GM12874 (cell line): ENCODE measurements around the gene CPED1.

ENCODE experiments used
- TF ChIP-seq, protein P1 (sequence below): IDR thresholded peaks from 2 replicates; pipeline ENCODE4 v1.5.1; 2011; ENCODE audit warnings: low read depth, mild to moderate bottlenecking, control low read depth, low read length, moderate library complexity; ENCODE audit not compliant: insufficient read depth

The CPED1 gene

DNA sequence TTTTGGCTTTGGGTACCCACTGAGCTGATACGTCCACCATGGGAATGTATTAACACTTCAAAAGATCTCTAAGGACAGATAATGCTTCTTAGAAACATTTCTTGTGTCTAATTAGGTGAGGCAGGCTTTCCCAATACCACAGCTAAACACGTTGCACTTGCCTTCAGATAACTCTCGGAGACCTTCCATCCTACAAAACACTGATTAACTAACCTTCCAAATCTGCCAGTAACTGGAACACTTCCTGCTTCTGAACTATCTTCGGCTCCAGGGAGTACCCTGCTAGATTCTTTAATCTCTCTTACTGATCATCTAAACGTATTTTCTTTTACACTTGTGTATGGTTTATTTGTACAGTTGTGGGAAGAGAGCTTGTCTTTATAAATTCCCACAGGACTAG, 339.2 kb downstream of the CPED1 start:
- TF ChIP-seq, protein P1, sequence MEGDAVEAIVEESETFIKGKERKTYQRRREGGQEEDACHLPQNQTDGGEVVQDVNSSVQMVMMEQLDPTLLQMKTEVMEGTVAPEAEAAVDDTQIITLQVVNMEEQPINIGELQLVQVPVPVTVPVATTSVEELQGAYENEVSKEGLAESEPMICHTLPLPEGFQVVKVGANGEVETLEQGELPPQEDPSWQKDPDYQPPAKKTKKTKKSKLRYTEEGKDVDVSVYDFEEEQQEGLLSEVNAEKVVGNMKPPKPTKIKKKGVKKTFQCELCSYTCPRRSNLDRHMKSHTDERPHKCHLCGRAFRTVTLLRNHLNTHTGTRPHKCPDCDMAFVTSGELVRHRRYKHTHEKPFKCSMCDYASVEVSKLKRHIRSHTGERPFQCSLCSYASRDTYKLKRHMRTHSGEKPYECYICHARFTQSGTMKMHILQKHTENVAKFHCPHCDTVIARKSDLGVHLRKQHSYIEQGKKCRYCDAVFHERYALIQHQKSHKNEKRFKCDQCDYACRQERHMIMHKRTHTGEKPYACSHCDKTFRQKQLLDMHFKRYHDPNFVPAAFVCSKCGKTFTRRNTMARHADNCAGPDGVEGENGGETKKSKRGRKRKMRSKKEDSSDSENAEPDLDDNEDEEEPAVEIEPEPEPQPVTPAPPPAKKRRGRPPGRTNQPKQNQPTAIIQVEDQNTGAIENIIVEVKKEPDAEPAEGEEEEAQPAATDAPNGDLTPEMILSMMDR = no peak

DNA sequence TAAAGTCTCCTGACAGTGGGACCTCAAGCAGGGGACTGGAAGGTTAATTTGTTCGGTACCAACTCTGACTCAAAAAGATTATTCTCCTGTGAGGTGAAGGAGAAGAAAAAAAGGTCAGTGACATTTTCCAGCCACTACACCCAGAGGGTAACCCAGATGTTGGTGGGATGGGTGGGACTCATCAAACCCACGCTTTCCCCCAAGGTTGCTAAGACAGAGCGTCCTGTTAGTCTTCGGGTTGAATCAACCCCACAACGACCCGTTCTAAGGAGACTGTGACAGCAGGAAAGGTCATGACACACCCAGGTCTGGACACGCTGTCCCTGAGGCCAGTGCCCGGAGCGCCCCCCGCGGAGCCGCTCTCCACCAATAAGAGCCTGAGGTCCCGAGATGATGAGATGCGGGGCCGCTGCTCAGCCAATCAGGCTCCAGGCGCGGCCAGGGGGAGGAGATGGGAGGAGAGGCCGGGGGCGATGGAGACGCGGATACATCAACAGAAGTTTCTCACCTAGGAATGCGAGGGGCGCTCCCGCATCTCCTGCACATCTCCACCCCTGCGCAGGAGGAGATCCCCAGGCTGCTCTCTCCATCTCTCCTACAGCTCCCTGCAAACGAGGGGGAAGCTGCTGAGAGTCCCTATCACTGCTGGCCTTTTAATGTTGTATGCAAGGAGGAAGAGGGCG, 340.1 kb downstream of the CPED1 start, which contains the start of gene WNT16:
WNT16 (plus strand) TSS at position 493 of the 683 bp plus-strand sequence. CDS start 293 bp downstream, outside the sequence.
- TF ChIP-seq, protein P1 = no peak

DNA sequence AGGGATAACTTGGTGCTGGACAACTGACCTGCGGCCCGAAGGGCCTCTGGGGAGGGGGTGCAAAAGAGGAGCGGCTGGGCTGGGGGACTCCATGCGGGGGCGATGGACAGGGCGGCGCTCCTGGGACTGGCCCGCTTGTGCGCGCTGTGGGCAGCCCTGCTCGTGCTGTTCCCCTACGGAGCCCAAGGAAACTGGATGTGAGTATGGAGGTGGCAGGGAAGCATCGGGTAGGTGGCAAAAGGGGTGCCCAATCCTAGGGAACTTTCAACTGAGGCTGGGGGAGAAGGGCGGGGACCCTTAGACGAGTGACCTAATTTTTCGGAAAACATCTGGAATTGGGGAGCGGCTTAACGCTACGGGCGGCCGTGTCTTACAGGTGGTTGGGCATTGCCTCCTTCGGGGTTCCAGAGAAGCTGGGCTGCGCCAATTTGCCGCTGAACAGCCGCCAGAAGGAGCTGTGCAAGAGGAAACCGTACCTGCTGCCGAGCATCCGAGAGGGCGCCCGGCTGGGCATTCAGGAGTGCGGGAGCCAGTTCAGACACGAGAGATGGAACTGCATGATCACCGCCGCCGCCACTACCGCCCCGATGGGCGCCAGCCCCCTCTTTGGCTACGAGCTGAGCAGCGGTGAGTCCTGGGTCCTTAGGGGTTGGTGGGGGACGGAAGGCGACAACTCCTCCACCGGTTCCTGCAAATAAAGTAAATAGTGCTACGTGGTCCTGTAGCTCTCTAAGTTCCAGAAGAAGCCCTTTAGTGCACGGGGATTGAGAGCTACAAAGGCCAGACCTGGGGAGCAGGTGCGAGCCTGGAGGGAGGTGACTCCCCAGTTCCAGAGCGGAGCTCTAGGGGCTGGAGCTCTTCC, 340.9 kb downstream of the CPED1 start:
- TF ChIP-seq, protein P1 = peak; percentile 33; the same call in 1 of the 2 replicates

DNA sequence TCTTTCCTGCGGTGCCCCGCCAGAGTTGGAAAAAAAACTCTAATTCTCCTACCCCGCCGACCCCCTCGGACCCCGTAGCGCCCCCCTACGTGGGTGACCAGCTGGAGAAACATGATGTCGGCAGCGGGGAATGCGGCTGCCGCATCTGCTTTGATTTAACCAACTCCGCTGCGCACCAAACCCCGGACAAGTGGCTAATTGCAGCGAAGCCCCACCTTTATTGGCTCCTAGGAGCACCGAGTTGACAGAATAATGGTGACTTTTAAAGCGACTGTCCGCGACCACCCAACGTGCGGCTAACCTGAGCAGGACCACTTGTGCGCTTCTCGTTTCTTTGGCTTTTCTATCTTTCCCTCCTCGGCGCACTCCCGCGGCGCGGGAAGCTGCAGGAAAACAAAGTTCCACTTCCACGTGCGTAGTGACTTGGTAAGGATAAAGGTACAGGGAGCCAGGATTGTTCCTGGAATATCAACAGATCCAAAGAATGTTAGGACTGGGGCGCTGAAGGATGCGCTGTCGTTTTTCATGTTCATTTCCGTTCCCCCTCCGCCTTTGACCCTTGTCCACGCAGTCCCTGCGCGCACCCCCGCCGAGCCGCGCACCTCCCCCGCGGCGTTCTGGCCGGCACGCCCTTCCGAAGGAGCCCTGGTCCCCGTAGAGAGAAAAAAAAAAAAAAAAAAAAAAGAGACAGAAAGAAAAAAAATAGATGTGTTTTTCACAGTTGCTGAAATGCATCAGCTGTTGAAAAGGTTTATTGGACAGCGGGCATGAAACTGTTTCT, 341.7 kb downstream of the CPED1 start:
- TF ChIP-seq, protein P1 = 0 out of 2 replicates have a peak, but pooled peaks have one; percentile 11

DNA sequence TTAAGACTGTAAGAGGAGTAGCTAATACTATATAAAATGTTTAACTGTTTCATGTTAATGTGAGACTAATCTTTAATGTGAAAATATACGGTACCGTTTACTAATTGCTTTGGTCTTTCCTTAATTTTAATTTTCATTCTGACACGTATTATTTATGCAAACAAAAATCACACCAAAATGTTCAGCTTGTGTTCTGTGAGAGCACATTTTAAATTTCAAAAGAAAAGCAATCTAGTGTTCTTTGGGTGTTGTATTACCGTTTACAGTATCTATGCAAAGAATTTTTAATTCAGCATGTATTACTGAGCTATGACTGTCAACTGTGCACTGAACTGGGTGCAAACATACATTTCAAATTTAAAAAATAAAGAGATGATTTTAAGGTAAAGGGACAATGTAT, 342.5 kb downstream of the CPED1 start:
- TF ChIP-seq, protein P1 = no peak

DNA sequence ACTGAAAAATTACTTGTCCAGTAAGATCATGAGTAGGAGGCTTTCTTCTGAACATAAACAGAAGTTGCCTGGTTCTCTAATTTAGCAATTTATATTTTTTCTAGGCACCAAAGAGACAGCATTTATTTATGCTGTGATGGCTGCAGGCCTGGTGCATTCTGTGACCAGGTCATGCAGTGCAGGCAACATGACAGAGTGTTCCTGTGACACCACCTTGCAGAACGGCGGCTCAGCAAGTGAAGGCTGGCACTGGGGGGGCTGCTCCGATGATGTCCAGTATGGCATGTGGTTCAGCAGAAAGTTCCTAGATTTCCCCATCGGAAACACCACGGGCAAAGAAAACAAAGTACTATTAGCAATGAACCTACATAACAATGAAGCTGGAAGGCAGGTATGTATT, 343.1 kb downstream of the CPED1 start:
- TF ChIP-seq, protein P1 = no peak

DNA sequence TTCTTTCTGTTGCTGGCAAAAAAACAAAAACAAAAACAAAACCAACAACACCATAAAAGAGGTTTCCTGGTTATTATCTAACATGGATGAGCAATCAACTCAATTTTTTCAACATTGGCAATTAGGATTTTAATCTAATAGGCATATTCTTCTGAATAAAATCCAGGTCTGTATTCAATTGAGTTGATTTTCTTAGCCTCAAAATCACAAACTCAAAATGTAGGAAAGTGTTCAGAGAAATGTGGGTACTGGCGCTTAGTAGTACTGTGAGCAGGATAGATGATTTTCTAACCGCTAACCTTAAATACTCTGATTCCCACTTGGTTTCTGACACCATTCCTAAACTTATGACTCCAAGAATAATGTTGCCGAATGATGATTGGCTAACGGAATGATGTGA, 345.9 kb downstream of the CPED1 start:
- TF ChIP-seq, protein P1 = no peak
